Stimulated activated CD8-positive, alpha-beta memory T cell treated with anti-CD3 and anti-CD28 coated beads, Interleukin-2, amount 100 ng/mL, for 1 hour (primary cell): ENCODE measurements around the gene PEPD.
"Not testable (repeated sequence)": the region's sequence is repeated elsewhere in the genome, so short reads cannot be mapped to it uniquely, and the experiment has no call there.

Experiments
- DNase-seq, 2 donors: peaks; one replicate each; pipeline ENCODE4 v3.0.0-alpha.2; 2020; ENCODE audit warnings: low read depth in 2 of 2

The PEPD gene

DNA sequence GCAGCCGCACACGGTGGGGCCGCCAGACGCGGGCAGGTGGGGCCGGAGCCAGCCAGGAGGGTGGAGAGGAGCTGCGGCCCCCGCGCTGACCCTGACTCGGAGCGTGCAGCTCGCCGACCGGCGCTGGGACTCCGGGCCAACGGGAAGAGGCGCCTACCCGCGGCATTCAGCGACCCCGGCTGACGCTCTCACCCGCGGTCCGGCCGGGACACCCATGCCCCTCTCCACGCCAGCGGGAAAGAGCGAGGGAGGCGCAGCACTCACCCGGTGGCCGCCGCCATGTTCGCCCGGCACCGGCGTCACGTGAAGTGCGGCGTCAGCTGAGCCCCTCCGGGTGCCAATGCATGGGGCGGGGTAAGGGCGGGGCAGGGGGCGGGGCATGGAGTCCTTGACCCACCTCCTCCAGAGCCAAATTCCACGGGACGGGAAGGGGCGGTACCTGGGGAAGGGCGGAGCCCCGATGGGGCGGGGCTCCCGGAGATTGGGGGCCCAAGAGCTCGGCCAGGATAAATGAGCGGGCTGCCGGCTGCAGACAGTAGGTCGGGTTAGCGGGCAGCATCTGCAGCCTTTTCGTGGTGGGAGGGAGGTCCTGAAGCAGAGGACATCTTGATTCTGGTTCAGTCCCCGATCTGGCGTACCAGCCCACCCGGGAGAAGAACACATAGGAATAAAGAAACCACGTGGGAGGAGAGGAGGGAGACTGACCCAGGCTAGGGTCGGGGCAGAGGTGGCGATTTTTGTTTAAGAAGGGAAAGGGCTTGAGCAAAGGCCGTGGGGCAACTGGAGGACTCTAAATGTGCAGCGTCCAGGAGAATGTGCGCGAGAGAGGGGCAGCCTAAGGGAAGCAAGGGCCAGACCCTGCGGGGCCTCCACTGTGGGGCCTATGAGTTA lies at the start of gene PEPD:
TSS of gene PEPD (minus strand) at position 312 of the 891 bp plus-strand sequence. CDS start at position 281, 31 bp downstream.
- DNase-seq: peak; percentile 73 to 74

DNA sequence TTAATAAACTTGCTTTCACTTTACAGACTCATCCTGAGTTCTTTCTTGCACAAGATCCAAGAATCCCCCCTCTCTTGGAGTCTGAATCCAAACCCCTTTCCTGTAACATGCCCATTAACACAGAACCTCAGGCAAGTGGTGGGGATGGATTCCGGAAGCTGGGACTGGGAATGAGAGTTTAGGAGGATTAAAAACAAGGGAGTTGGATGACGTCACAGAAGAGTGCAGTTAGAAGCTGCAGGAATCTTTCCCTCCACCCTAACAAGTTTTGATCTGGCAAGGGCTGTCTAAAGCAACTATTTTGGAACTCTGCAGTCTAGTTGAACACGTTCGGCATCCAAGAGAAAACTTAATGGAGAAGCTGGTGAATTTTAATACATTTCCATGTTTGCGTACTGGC lies 48.2 kb upstream of the PEPD start:
- DNase-seq: no peak

DNA sequence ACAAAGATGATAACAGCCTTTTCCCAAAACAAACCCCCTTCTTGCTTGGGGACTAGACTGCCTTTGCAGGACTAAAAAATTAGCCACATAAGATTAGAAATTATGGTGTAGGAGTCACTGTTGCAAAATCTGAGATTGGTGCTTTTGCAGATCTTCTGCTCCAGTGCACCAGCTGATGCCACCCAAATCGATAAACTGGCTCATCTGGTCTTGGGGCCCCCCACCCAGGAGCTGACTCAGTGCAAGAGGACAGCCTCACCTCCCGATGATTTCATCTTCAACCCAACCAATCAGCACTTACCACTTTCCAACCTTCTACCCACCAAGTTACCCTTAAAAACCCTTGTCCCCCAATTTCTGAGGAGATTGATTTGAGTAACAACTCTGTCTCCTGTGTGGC lies 47.1 kb upstream of the PEPD start:
- no peak for DNase-seq

GRCh38 chr19:33564836-33565338 lies 43.3 kb upstream of the PEPD start:
- no peak for DNase-seq

DNA sequence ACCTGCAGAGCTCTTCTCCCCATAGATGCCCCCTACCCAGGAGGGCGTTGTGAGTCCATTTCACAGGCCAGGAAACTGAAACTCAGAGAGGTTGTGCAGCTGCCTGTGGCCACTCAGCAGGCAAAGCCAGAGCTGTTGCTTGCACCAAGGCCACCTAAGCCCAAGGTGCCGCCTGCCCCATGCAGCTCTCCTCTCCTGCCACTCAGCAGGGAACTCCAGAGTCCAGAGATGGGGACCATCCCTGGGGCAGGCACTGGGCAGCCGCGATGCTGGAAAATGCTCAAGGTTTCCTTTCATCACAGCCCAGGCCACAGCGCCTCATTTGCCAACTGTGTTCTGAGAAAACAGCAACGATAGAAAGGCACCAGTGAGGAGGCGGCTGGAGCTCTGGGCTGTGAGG lies 41.0 kb upstream of the PEPD start:
- no peak for DNase-seq

DNA sequence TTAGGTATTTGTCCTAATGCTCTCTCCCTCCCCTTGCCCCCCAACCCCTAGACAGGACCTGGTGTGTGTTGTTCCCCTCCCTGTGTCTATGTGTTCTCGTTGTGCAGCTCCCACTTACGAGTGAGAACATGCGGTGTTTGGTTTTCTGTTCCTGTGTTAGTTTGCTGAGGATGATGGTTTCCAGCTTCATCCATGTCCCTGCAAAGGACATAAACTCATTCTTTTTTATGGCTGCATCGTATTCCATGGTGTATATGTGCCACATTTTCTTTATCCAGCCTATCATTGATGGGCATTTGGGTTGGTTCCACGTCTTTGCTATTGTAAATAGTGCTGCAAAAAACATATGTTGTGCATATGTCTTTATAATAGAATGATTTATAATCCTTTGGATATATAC lies 40.1 kb upstream of the PEPD start:
- DNase-seq: not testable (repeated sequence)

DNA sequence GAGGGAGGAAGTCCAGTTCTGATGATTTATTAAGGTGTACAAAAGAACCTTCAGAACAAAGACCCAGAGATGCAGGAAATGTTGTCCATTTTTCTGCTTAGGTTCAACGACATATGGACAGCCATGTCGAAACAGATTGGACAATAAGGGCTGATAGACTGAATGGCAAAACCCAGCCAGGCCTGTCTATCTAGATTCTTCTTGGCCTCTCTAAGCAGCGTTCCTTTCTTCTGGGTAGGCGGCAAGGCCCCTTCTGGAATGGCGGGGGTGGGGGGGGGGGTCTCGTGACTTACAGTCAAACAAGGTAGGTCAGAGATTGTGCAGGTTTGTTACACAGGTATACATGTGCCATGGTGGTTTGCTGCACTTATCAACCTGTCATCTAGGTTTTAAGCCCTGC lies 39.7 kb upstream of the PEPD start:
- no peak for DNase-seq

- no peak for DNase-seq
These were observed 38.4 kb upstream of the PEPD start for GRCh38 chr19:33559996-33560395.

GRCh38 chr19:33558856-33559255 lies 37.3 kb upstream of the PEPD start:
- DNase-seq: no peak

GRCh38 chr19:33558151-33558550 lies 36.6 kb upstream of the PEPD start:
- no peak for DNase-seq

GRCh38 chr19:33557720-33558119 lies 36.1 kb upstream of the PEPD start:
- DNase-seq: no peak

DNA sequence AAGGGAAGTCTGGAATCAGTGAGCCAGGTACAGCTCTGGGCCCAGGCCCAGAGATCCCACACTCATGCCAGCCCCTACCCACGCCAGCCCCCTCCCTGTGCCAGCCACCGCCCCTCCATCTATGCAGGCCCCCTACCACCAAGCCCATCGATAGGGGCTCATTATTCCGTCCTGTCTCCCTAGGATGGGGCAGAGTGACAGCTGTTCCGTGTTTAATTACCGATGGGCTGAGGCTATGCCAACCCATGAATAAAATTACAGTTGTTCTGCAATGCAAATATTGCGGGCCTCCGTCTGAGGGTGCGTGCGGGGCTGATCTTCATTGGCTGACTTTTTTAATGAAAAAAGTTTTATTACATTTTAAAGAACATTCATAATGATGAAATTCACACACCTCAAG lies 35.6 kb upstream of the PEPD start:
- no peak for DNase-seq

DNA sequence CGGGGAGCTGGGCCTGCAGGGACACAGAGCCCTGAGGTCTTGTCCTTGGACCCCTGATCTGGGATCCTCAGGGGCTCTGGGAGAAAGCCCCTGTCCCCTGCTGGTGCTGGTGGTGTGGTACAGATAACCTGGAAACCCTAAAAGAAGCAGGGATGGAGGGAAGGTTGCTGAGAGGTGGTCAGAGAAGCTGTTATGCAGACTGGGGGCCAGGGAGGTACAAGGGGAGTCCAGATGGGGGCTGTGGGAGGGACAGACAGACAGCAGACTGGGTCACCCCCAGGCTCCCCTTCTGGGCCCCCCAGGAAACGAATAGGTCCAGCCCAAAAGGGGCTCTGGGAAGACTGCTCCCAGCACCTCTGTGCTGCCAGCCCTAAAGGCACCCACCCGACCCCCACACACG lies 34.7 kb upstream of the PEPD start:
- DNase-seq: no peak

DNA sequence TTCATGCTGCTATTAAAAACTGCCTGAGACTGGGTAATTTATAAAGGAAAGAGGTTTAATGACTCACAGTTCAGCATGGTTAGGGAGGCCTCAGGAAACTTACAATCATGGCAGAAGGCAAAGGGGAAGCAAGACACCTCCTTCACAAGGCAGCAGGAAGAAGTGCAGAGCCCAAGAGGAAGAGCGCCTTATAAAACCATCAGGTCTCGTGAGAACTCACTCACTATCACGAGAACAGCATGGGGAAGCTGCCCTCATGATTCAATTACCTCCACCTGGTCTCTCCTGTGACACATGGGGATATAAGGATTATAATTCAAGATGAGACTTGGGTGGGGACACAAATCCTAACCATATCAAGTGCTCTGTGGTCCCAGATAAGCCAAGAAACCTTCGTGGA lies 34.1 kb upstream of the PEPD start:
- not testable (repeated sequence) for DNase-seq

- DNase-seq: no peak
These were observed 33.2 kb upstream of the PEPD start for GRCh38 chr19:33554821-33555220.

GRCh38 chr19:33554391-33554790 lies 32.8 kb upstream of the PEPD start:
- DNase-seq: no peak

GRCh38 chr19:33553530-33554310 lies 32.1 kb upstream of the PEPD start:
- no peak for DNase-seq

GRCh38 chr19:33552928-33553279 lies 31.3 kb upstream of the PEPD start:
- no peak for DNase-seq

GRCh38 chr19:33552191-33552927 lies 30.8 kb upstream of the PEPD start:
- DNase-seq: no peak

GRCh38 chr19:33551676-33552075 lies 30.1 kb upstream of the PEPD start:
- no peak for DNase-seq

GRCh38 chr19:33550768-33551167 lies 29.2 kb upstream of the PEPD start:
- no peak for DNase-seq

DNA sequence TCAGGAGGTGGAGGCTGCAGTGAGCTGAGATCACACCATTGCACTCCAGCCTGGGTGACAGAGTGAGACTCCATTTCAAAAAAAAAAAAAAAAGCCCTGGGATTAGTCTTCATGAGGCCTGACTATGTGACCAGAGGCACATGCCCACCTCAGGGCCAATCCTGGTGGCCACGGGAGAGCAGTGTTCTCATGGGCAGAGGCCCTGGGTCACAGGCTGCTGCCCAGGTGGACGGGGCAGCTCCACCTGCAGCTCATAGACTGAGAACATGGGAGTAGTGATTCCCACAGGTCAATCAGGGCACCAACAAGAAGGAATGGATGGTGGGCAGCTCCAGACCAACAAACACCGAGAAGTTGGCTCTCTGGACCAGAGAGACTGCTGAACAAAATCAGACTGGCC lies 26.1 kb upstream of the PEPD start:
- no peak for DNase-seq
